GM19397 (cell line): ENCODE measurements around the gene ZNF749.
A peak's percentile ranks its signal among the peaks of the same experiment; 100 is the strongest.
"Not testable (repeated sequence)": the region's sequence is repeated elsewhere in the genome, so short reads cannot be mapped to it uniquely, and the experiment has no call there.

ENCODE experiments used
- ATAC-seq: cut with Tn5 transposase; IDR thresholded peaks from one replicate; pipeline ENCODE4 v1.9.1; 2021; ENCODE audit warnings: mild to moderate bottlenecking, moderate library complexity; ENCODE audit not compliant: unreplicated experiment

Gene ZNF749

GRCh38 chr19:57465680-57466381 lies 30.7 kb downstream of the ZNF749 start:
- no peak for ATAC-seq

- ATAC-seq: no peak
These were observed 31.4 kb downstream of the ZNF749 start for GRCh38 chr19:57466489-57466888.

GRCh38 chr19:57473646-57474045 lies 38.5 kb downstream of the ZNF749 start:
- no peak for ATAC-seq

- peak; percentile 97 for ATAC-seq
These were observed 42.3 kb downstream of the ZNF749 start, which contains the start of gene ZNF772 for GRCh38 chr19:57477191-57478008. Gene ZNF772, minus strand, starts transcription at chr19:57477566. Its CDS starts 257 bp downstream, at chr19:57477309.

- ATAC-seq: peak; percentile 95
These were observed 52.6 kb downstream of the ZNF749 start, which contains the start of gene ZNF419 for GRCh38 chr19:57487477-57488298. Gene ZNF419, plus strand, starts transcription at chr19:57487750. Its CDS starts 201 bp downstream, at chr19:57487951.

GRCh38 chr19:57488299-57488644 lies 53.1 kb downstream of the ZNF749 start:
- not testable (repeated sequence) for ATAC-seq
